G401.6 (cell line): ENCODE measurements around the gene CDC7.
"Not testable (repeated sequence)": the region's sequence is repeated elsewhere in the genome, so short reads cannot be mapped to it uniquely, and the experiment has no call there.

Experiments
- FAIRE-seq: peaks from 2 replicates; lab custom pipeline; 2012; peaks lifted over from hg19 to GRCh38; lab: Jason Lieb, UNC

The CDC7 gene

GRCh38 chr1:91500756-91501522 is at the start of gene CDC7:
Gene CDC7 (plus strand): TSS chr1:91500851. CDS start chr1:91501717, 866 bp downstream.
- FAIRE-seq = peak; percentile 79

GRCh38 chr1:91454136-91454535 is 46.5 kb upstream of the CDC7 start:
- no peak for FAIRE-seq

- no peak for FAIRE-seq
These were observed 45.3 kb upstream of the CDC7 start for GRCh38 chr1:91455334-91455733.

GRCh38 chr1:91455896-91456295 is 44.8 kb upstream of the CDC7 start:
- FAIRE-seq = no peak

- not testable (repeated sequence) for FAIRE-seq
These were observed 35.3 kb upstream of the CDC7 start for GRCh38 chr1:91465350-91465749.

GRCh38 chr1:91476533-91477217 is 24.0 kb upstream of the CDC7 start:
- FAIRE-seq = no peak

GRCh38 chr1:91487469-91487868 is 13.2 kb upstream of the CDC7 start:
- FAIRE-seq = no peak

- FAIRE-seq = peak; percentile 28
These were observed 10.2 kb upstream of the CDC7 start for GRCh38 chr1:91490501-91490900.

GRCh38 chr1:91498035-91498434 is 2.6 kb upstream of the CDC7 start:
- no peak for FAIRE-seq

GRCh38 chr1:91498498-91499245 is 2.0 kb upstream of the CDC7 start:
- no peak for FAIRE-seq

GRCh38 chr1:91499346-91499745 is 1.3 kb upstream of the CDC7 start:
- FAIRE-seq = no peak

- no peak for FAIRE-seq
These were observed 521 bp upstream of the CDC7 start for GRCh38 chr1:91499904-91500755.

GRCh38 chr1:91501523-91501851 is 836 bp downstream of the CDC7 start:
- peak; percentile 86 for FAIRE-seq

- FAIRE-seq = no peak
These were observed 1.5 kb downstream of the CDC7 start for GRCh38 chr1:91501971-91502671.

- FAIRE-seq = no peak
These were observed 2.1 kb downstream of the CDC7 start for GRCh38 chr1:91502672-91503184.

GRCh38 chr1:91503332-91503900 is 2.8 kb downstream of the CDC7 start:
- FAIRE-seq = peak; percentile 81

GRCh38 chr1:91503975-91504530 is 3.4 kb downstream of the CDC7 start:
- no peak for FAIRE-seq

GRCh38 chr1:91505086-91505485 is 4.4 kb downstream of the CDC7 start:
- FAIRE-seq = no peak

- FAIRE-seq = no peak
These were observed 5.4 kb downstream of the CDC7 start for GRCh38 chr1:91506071-91506470.

GRCh38 chr1:91507328-91507727 is 6.7 kb downstream of the CDC7 start:
- FAIRE-seq = peak; percentile 85

GRCh38 chr1:91510754-91511153 is 10.1 kb downstream of the CDC7 start:
- no peak for FAIRE-seq
